ENCODE results near the gene VPS18. TPM values are rescaled to one million over a fixed set of nuclear protein-coding genes. Genes with fewer than 3 reads are reported as not detected.

Gene VPS18
- total and polyA plus RNA-seq, 2 donors (not counting 1 experiment from before 2014, with no cell fraction given) = 15.5 to 36.7 TPM

- Histone ChIP-seq H4K20me1 (ENCODE audit: control insufficient read depth, extremely low read depth, insufficient read depth, low read length) (no peaks in the 10 kb centered on the region), H3K27ac (ENCODE audit: insufficient read depth, low read length) (no peak overlapping the region), H3K9me3 (ENCODE audit: control insufficient read depth, insufficient read depth, low read depth, low read length) (no peaks in the 10 kb centered on the region), H3K79me2 (ENCODE audit: control insufficient read depth, insufficient read depth, low read length) (no peaks in the 10 kb centered on the region), H3K4me2 (ENCODE audit: extremely low read depth, insufficient read depth, low read length) (no peak overlapping the region), H3K9ac (ENCODE audit: insufficient read depth, low read length) (no peak overlapping the region), H3K4me1 (ENCODE audit: control insufficient read depth, extremely low read depth, insufficient read depth, low read length) (no peaks in the 10 kb centered on the region), H3K27me3 (ENCODE audit: control insufficient read depth, insufficient read depth, low read length) (no peaks in the 10 kb centered on the region), H3K36me3 (ENCODE audit: control insufficient read depth, insufficient read depth, low read length) (no peaks in the 10 kb centered on the region), H2AFZ (ENCODE audit: low read length) (no peak overlapping the region), H3K4me3 (replicated peaks in 1 of 4; ENCODE audit: control extremely low read depth in 1 of 4, insufficient read depth in 1 of 4, low read depth in 3 of 4, low read length in 4 of 4) (no peak overlapping the region)
- DNase-seq (ENCODE audit: low read depth in 2 of 2) = no peak
- no peak for TF ChIP-seq CTCF (conservative IDR thresholded peaks at IDR 0.05 in 1 of 2, IDR thresholded peaks at IDR 0.05 in 1 of 2; ENCODE audit: low read depth in 1 of 2, low read length in 2 of 2)
- no peak for TF ChIP-seq EZH2 (IDR thresholded peaks at IDR 0.05; ENCODE audit: low read length, missing control alignments)
Observed at GRCh38 chr15:40915116-40915661, 20.9 kb downstream of the VPS18 start.

GRCh38 chr15:40915679-40916078, 21.4 kb downstream of the VPS18 start:
- no peak overlapping the region for H2AFZ ChIP-seq (ENCODE audit: low read length)
- H3K4me3 ChIP-seq (replicated peaks in 1 of 4; ENCODE audit: control extremely low read depth in 1 of 4, insufficient read depth in 1 of 4, low read depth in 3 of 4, low read length in 4 of 4) = no peak overlapping the region
- no peaks in the 10 kb centered on the region for H3K36me3 ChIP-seq (ENCODE audit: control insufficient read depth, insufficient read depth, low read length)
- TF ChIP-seq EZH2 (IDR thresholded peaks at IDR 0.05; ENCODE audit: low read length, missing control alignments) (no peak), CTCF (conservative IDR thresholded peaks at IDR 0.05 in 1 of 2, IDR thresholded peaks at IDR 0.05 in 1 of 2; ENCODE audit: low read depth in 1 of 2, low read length in 2 of 2) (no peak)
- no peaks in the 10 kb centered on the region for H4K20me1 ChIP-seq (ENCODE audit: control insufficient read depth, extremely low read depth, insufficient read depth, low read length)
- no peak overlapping the region for H3K4me2 ChIP-seq (ENCODE audit: extremely low read depth, insufficient read depth, low read length)
- H3K9me3 ChIP-seq (ENCODE audit: control insufficient read depth, insufficient read depth, low read depth, low read length) = no peaks in the 10 kb centered on the region
- H3K79me2 ChIP-seq (ENCODE audit: control insufficient read depth, insufficient read depth, low read length) = no peaks in the 10 kb centered on the region
- no peak for DNase-seq (ENCODE audit: low read depth in 2 of 2)
- no peaks in the 10 kb centered on the region for H3K27me3 ChIP-seq (ENCODE audit: control insufficient read depth, insufficient read depth, low read length)
- H3K27ac ChIP-seq (ENCODE audit: insufficient read depth, low read length) = no peak overlapping the region
- no peaks in the 10 kb centered on the region for H3K4me1 ChIP-seq (ENCODE audit: control insufficient read depth, extremely low read depth, insufficient read depth, low read length)
- no peak overlapping the region for H3K9ac ChIP-seq (ENCODE audit: insufficient read depth, low read length)

GRCh38 chr15:40917585-40917984, 23.3 kb downstream of the VPS18 start:
- H3K4me3 ChIP-seq (replicated peaks in 1 of 4; ENCODE audit: control extremely low read depth in 1 of 4, insufficient read depth in 1 of 4, low read depth in 3 of 4, low read length in 4 of 4) = no peak overlapping the region
- H3K27ac ChIP-seq (ENCODE audit: insufficient read depth, low read length) = no peak overlapping the region
- H3K4me1 ChIP-seq (ENCODE audit: control insufficient read depth, extremely low read depth, insufficient read depth, low read length) = no peaks in the 10 kb centered on the region
- no peak overlapping the region for H3K9ac ChIP-seq (ENCODE audit: insufficient read depth, low read length)
- no peaks in the 10 kb centered on the region for H3K27me3 ChIP-seq (ENCODE audit: control insufficient read depth, insufficient read depth, low read length)
- H3K79me2 ChIP-seq (ENCODE audit: control insufficient read depth, insufficient read depth, low read length) = no peaks in the 10 kb centered on the region
- no peak overlapping the region for H3K4me2 ChIP-seq (ENCODE audit: extremely low read depth, insufficient read depth, low read length)
- no peaks in the 10 kb centered on the region for H4K20me1 ChIP-seq (ENCODE audit: control insufficient read depth, extremely low read depth, insufficient read depth, low read length)
- H3K36me3 ChIP-seq (ENCODE audit: control insufficient read depth, insufficient read depth, low read length) = no peaks in the 10 kb centered on the region
- H2AFZ ChIP-seq (ENCODE audit: low read length) = no peak overlapping the region
- DNase-seq (ENCODE audit: low read depth in 2 of 2) = no peak
- H3K9me3 ChIP-seq (ENCODE audit: control insufficient read depth, insufficient read depth, low read depth, low read length) = no peaks in the 10 kb centered on the region
- TF ChIP-seq EZH2 (IDR thresholded peaks at IDR 0.05; ENCODE audit: low read length, missing control alignments) = no peak
- no peak for TF ChIP-seq CTCF (conservative IDR thresholded peaks at IDR 0.05 in 1 of 2, IDR thresholded peaks at IDR 0.05 in 1 of 2; ENCODE audit: low read depth in 1 of 2, low read length in 2 of 2)
